ENCODE data around the gene PUM2. TPM values are rescaled to one million over a fixed set of nuclear protein-coding genes. Genes with fewer than 3 reads are reported as not detected.
A peak's percentile ranks its signal among the peaks of the same experiment; 100 is the strongest.

PUM2 gene
- total and polyA plus RNA-seq, 2 of the 8 experiments (the other 6 are each of a cell fraction or from before 2014, with no cell fraction given), result 46.6 to 114 TPM

DNA sequence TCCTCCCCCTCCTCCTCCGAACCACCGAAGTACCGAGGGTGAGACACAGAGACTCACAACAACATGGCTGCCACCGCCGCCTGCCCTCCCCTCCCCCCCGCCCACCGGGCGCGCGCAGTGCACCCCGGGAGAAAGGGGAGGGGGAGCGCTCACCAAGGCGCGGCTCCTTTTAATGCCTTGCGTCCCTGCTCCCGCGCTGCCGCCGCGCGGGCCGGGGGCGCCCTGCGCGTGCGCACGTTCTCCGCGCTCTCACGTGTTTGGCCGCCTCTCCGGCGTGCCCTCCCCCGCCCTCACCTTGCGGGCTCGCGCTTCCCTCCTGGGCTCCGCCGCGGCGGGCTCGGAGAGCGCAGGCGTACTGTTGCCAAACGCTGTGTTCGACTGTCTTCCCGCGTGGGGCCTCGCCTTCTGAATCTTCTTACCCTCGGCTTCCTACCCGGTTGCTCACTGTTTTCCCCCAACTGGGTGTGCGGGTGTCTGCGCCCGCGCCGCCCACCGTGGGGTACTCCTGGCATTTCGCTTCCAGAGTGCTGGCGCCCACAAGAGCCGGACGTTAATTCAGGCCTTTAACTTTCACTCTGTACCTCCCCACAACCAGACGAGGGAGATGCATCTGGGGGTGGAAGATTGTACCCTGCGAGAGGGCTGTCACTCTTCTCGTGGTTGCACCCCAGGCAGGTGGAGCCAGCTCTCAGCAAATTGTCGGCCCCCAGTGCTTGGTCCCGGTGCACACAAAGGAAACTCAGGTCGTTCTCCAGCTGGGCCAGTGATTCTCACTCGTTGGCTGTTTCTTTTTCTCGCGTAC, at the start of gene PUM2 (continued):
- TF ChIP-seq RBBP5 (IDR thresholded peaks at IDR 0.05; ENCODE audit: borderline replicate concordance, low read depth, low read length) (peak; percentile 89), HDAC6 (IDR thresholded peaks at IDR 0.05; ENCODE audit: low read depth, low read length) (no peak), RFX5 (IDR thresholded peaks at IDR 0.05; ENCODE audit: borderline replicate concordance, low read depth, low read length) (no peak), CEBPB (IDR thresholded peaks at IDR 0.05; ENCODE audit: low read depth, low read length) (no peak), TCF12 (IDR thresholded peaks at IDR 0.05; ENCODE audit: low read depth, low read length) (no peak), SRF (IDR thresholded peaks at IDR 0.05; ENCODE audit: low read depth, low read length) (no peak), SUZ12 (IDR thresholded peaks at IDR 0.05; ENCODE audit: low read length) (no peak), CTBP2 (IDR thresholded peaks at IDR 0.05; ENCODE audit: borderline replicate concordance, insufficient read depth, insufficient read length, low read length) (no peak), SIN3A (conservative IDR thresholded peaks at IDR 0.05 in 1 of 2, IDR thresholded peaks at IDR 0.05 in 1 of 2; ENCODE audit: low read depth in 1 of 2, low read length in 2 of 2) (peak in 1 of 2 experiments; percentile 47; a peak in 1 of 4 replicates), CBX5 (IDR thresholded peaks at IDR 0.05; ENCODE audit: low read depth, low read length) (no peak), GABPA (IDR thresholded peaks at IDR 0.05; ENCODE audit: borderline replicate concordance, insufficient read depth, low read length) (no peak), SAP30 (IDR thresholded peaks at IDR 0.05; ENCODE audit: insufficient read depth, insufficient replicate concordance, low read length) (peak; percentile 63), SP4 (IDR thresholded peaks at IDR 0.05; ENCODE audit: low read length) (0 out of 2 replicates have a peak, but pooled peaks have one; percentile 73), GTF2F1 (IDR thresholded peaks at IDR 0.05; ENCODE audit: borderline replicate concordance, low read depth, low read length) (peak; percentile 76), TBP (IDR thresholded peaks at IDR 0.05; ENCODE audit: low read depth, low read length) (peak; percentile 70), CHD1 (IDR thresholded peaks at IDR 0.05; ENCODE audit: low read depth, low read length) (no peak), BACH1 (IDR thresholded peaks at IDR 0.05; ENCODE audit: low read length) (peak; percentile 83), BCL11A (IDR thresholded peaks at IDR 0.05; ENCODE audit: low read depth in 2 of 2, low read length in 2 of 2) (no peak), ZNF274 (IDR thresholded peaks at IDR 0.05; ENCODE audit: borderline replicate concordance, extremely low read depth, low read length) (no peak), YY1 (IDR thresholded peaks at IDR 0.05; ENCODE audit: low read depth, low read length) (peak; percentile 82), ASH2L (IDR thresholded peaks at IDR 0.05; ENCODE audit: low read length) (peak; percentile 80), MAFK (IDR thresholded peaks at IDR 0.05; ENCODE audit: low read depth, low read length) (no peak), JUND (IDR thresholded peaks at IDR 0.05; ENCODE audit: low read length) (no peak)
- TF ChIP-seq, protein P1, sequence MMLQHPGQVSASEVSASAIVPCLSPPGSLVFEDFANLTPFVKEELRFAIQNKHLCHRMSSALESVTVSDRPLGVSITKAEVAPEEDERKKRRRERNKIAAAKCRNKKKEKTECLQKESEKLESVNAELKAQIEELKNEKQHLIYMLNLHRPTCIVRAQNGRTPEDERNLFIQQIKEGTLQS (IDR thresholded peaks at IDR 0.05; ENCODE audit: insufficient read depth, low read depth, low read length), result no peak

Data from H1 (cell line).